Measurements from ENCODE around the gene ENC1.
"Not testable (repeated sequence)": the region's sequence is repeated elsewhere in the genome, so short reads cannot be mapped to it uniquely, and the experiment has no call there.

Gene ENC1

DNA sequence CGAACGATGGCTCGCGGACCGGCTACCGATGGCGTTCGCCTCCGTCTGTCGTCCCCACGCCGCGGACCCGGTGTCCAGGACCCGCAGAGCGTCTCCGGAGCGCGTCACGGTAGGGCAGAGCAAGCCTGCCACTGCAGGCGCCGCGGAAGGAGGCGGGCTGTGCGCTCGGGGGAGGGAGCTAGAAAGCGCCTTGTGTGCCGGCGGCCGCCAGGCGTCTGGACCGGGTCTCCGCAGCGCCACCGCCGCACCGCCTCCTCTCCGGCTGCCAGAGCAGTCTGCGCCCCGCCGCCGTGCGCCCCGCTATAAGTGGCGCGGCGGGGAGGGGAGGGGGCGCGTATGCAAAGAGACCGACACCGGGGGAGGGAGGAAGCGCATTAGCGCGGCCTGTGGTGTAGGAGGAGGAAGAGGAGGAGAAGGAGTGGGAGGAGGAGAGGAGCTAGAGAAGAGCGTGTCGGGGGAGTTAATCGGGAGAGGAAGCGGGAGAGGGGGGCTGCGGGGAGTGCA is at the start of gene ENC1:
Gene ENC1, minus strand, starts transcription at position 279 of the 504 bp plus-strand sequence. CDS start 4,243 bp downstream, outside the sequence.
- DNase-seq: peak; percentile 72

DNA sequence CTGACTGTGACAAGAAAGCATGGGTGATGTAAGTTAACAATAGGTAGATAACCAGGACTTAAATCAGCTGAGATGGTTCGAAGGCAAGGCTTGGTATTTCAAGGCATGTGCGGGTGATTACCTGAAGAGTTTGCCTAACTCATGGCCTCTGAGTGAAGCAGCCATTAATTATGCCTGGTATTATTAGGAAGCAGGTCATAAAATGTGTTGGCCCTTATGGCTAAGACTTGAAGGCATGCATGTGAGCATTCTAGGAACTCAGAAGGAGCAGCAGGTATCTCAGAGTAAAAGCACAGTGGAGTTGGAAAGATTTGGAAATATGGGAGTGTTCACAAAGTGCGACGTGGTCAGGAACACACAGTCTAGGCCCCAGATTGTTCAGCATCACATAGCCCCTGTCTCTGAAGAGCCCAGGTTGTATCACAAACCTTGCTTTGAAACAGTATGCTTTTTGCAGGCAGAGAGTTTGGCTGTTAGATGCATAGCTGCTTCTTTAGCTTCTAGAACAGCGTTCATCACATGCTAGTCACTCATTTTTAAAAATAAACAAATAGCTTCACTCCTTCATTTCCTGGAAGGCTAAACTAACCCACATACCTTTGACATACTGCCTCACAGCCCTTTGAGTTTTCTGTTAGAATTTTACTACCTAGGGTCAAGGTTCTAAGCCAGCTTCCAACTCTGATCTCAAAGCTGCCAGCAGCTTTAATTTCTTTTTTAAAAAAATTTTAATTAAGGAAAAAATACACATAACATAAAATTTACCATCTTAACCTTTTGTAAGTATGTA is 46.6 kb upstream of the ENC1 start:
- DNase-seq: no peak

GRCh38 chr5:74685979-74686631 is 45.6 kb upstream of the ENC1 start:
- DNase-seq: peak; percentile 24

DNA sequence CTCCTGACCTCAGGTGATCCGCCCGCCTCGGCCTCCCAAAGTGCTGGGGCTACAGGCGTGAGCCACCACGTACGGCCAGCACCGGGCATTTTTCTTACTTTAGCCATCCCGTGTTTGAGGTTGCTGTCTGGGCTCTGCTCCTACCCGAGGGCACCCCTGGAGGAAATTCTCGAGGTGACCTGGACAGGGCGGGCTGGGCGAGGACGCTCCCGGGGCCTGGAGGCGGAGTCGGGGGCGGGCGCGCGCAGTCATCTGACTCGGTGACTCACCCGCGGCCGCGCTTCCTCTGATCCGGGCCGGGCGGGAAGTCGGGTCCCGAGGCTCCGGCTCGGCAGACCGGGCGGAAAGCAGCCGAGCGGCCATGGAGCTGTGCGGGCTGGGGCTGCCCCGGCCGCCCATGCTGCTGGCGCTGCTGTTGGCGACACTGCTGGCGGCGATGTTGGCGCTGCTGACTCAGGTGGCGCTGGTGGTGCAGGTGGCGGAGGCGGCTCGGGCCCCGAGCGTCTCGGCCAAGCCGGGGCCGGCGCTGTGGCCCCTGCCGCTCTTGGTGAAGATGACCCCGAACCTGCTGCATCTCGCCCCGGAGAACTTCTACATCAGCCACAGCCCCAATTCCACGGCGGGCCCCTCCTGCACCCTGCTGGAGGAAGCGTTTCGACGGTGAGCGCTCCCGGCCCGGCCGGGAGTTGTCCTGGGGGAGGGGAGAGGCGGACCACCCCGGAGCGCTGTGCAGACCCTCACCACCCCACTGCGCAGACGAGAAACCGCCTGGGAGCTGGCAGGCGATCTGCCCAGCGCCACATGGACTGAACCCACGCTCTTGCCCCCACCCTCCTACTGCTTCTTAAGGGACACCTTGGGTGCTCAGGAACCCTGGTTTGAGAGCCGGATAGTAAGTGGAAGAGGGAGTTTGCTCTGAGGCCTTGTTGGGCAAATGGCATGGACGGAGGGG is 44.6 kb upstream of the ENC1 start, which contains the start of gene HEXB:
Gene HEXB, plus strand, starts transcription at position 334 of the 952 bp plus-strand sequence. Its CDS starts 28 bp downstream, at position 362.
- peak; percentile 84 for DNase-seq

DNA sequence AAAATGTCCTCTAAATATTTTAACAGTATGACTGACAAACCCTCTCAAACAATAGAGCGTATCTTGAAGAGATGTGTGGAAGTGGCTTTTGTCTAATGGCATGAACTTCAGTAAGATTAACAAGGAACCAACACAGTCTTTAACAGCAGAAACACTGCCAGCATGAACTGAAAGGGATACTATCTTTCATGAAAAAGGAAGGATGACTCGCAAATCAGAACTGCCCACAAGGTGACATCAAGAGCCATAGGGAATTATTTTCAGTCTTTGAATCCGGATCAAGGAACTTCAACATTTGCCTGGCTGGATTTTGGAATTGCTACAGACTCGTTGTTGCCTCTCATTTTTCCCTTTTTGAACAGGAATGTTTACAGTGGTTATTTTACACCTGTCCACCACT is 39.4 kb upstream of the ENC1 start:
- no peak for DNase-seq

GRCh38 chr5:74679300-74679699 is 38.8 kb upstream of the ENC1 start:
- DNase-seq: not testable (repeated sequence)

GRCh38 chr5:74678123-74678522 is 37.6 kb upstream of the ENC1 start:
- not testable (repeated sequence) for DNase-seq

DNA sequence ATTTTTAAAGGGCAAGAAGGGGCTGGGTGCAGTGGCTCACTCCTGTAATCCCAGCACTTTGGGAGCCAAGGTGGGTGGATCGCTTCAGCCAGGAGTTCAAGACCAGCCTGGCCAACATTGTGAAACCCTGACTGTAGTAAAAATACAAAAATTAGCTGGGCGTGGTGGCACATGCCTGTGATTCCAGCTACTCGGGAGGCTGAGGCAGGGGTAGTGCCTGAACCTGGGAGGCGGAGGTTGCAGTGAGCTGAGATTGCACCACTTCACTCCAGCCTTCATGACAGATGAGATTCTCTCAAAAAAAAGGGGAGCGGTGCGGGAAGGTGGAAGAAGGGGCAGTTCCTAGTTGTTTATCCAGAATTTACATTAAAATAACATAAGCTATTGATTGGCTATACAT is 35.9 kb upstream of the ENC1 start:
- not testable (repeated sequence) for DNase-seq

DNA sequence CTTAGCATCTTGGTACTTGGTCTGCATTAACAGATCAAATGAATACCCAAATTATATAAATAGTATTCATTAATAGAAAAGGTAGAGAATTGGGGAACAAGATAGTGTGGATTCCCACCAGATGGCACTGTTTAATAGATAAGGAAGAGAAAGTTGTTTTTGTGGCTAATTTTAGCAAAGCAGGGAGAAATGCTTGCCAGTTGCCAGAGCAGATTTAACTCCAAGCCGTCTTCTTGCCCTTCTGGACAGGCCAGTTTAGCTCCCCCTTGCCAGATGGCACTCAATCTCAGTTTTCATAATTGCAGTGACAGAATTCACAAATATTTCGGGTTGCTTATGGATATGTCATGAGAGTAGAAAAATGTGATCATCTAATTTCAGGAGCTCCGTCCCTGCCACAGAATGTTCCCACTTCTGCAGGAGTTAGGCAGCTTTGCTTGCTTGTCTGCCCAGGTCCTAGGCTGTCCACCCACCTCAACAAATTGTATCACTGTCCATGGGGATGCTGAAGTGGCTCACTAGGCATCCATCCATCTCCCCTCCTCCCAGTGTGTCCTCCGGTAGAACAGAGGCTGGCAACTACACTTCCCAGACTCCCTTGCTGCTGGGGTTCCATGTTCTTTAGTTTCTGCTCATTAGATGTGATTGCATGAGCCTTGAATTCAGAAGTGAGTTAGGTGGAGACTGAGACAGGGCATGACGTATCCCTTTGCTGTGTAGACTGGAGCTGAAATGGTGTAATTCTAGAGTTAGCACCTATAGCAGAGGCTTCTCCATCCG is 32.7 kb upstream of the ENC1 start:
- peak; percentile 39 for DNase-seq

DNA sequence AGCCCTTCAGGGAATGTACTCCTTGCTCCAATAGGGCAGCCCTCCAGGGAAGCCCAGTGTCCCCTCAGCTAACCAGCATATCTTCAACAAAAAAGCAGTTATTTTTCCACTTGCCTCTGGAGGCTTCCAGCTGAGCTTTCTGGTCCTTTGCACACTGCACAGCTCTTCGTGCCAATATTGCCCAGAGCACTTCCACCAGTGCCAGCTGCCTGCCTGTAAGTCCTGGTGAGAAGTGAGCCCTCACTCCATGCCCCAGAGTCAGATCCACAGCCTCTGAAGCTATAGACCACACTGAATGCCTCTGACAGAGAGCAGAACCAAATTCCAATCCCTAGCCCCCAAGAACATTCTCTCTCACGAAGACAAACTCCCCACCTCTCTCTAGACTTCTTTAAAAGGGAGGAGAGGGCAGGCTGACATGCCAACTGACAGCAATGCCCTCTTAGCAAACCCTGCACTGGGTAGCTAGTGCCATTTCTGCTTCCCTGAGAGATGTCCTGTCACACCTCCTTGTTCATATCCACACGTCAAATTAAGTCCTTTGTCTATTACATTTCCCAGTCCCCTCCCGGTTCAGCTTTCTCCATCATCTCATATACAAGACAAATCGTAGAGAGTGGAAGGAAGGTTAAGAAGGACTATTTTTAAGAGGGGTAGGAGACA is 31.8 kb upstream of the ENC1 start:
- DNase-seq: no peak

- DNase-seq: no peak
Observed at GRCh38 chr5:74670396-74671038, 30.0 kb upstream of the ENC1 start.

DNA sequence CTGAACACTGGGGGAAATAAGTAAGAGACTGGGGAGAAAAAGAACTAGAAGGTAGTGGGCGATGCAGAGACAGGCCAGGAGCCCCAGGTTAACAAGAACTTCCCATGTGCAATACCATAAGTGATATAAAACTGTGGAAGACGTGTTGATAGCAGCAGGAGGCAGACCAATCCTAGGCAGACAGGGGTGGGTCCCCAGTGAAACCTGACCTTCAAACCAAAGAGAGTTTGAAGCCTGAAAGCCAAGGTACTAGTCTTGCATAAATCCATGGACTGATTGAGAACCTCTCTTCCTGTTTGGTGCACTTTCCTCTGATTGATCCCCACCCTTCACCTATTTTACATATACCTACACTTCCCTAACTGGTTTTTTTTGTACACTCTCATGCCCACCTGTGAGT is 29.3 kb upstream of the ENC1 start:
- no peak for DNase-seq

DNA sequence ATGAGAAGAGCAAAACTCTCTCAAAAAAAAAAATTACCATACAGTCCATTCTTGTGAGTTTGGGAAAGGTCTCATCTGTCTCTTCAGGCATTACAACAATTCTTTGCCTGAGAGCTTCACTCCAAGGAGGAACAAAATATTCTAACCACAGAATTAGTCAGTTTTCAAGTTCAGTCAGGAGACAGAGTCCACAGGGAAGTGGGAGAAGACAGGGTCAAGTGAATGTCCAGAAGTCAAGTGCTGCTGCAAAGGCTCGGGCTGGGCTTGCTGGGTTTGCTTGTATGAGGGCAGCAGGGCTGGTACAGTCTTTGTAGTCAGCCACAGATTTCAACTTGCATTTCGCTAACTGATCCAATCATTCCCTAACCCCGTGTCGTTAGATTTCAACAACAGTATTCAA is 26.9 kb upstream of the ENC1 start:
- DNase-seq: no peak

GRCh38 chr5:74665816-74666215 is 25.3 kb upstream of the ENC1 start:
- DNase-seq: no peak

DNA sequence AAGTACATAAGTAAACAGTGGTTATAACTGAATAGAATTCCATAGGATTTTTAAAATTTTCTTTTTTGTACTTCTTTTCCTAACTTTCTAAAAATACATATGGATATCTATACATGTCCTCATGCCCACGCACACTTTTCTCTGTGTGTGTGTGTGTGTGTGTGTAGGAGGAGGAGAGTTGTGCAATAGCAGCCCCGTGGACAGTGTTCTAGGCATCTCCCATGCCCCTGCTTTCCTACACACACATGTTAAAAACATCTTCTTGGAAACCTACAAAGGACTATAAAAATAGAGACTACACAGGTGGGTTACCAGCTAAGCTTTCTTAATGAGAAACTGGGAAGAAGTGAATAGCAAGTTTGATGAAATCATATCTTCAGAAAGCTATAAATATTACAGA is 24.7 kb upstream of the ENC1 start:
- no peak for DNase-seq

- no peak for DNase-seq
Observed at GRCh38 chr5:74664551-74664950, 24.0 kb upstream of the ENC1 start.

GRCh38 chr5:74660873-74661272 is 20.3 kb upstream of the ENC1 start:
- DNase-seq: no peak

DNA sequence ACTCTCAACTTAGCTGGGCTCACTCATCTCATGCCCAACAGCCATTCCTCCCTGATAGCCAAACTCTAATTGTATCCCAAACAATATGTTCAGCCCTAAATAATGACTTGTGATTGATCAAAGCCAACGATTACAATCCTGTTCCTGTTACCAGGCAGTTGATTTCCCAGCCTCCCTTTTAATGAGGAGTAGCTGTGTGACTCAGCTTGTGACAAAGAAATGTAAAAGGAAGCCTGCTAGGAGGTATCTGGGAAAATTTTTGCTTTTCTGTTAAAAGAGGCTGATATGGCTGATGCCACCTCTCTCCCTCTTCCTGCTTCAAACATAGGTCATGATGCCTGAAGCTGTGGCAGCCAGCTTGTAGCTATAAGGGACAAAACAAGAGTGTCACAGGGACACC is 19.6 kb upstream of the ENC1 start:
- DNase-seq: no peak

GRCh38 chr5:74659172-74659571 is 18.6 kb upstream of the ENC1 start:
- DNase-seq: no peak

- no peak for DNase-seq
Observed at GRCh38 chr5:74657165-74657564, 16.6 kb upstream of the ENC1 start.

DNA sequence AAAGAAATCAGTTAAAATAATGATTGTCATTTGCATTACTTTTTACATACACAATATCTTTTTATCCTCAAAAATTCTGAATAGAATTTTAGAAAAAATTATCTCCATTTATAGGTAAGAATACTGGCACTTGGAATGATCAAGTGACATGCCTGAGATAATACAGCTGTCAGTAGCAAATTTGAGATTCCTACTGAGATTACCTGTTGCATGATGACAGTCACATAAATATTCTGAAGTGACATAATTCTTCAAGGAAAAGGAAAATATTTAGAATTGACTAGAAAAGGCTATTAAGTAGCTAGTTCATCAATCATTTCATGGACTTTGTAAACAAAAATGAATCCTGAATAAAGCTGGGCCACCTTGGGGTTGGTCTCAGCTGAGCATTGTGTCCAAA is 15.2 kb upstream of the ENC1 start:
- DNase-seq: no peak
